HEK293 (cell line): ENCODE results near the gene ZMYM4.

Experiments used
- CTCF ChIP-seq: fragments of 450-650 bp; formaldehyde crosslinking; IDR thresholded peaks from 2 replicates; pipeline ENCODE4 v1.5.1; 2016; ENCODE audit warnings: missing biosample characterization, missing genetic modification characterization
- MYNN ChIP-seq: fragments of 450-650 bp; formaldehyde crosslinking; IDR thresholded peaks from 2 replicates; pipeline ENCODE4 v1.5.1; 2016; ENCODE audit warnings: missing biosample characterization, missing genetic modification characterization, borderline replicate concordance
- PBX3 ChIP-seq: sonication (generic); formaldehyde crosslinking; IDR thresholded peaks from 2 replicates; pipeline ENCODE4 v1.8.1; 2022; ENCODE audit warnings: mild to moderate bottlenecking, moderate library complexity, missing genetic modification reagents
- SP3 ChIP-seq: fragments of 450-650 bp; formaldehyde crosslinking; IDR thresholded peaks from 2 replicates; pipeline ENCODE4 v1.5.1; 2016; ENCODE audit warnings: missing biosample characterization, missing genetic modification characterization
- TCF7L2 ChIP-seq: IDR thresholded peaks from 2 replicates; pipeline ENCODE4 v1.6.1; 2011; ENCODE audit warnings: low read depth, mild to moderate bottlenecking, inconsistent platforms, low read length, moderate library complexity, borderline replicate concordance
- ZFP41 ChIP-seq: fragments of 450-650 bp; formaldehyde crosslinking; IDR thresholded peaks from 2 replicates; pipeline ENCODE4 v1.5.1; 2016; ENCODE audit warnings: missing biosample characterization, missing genetic modification characterization, borderline replicate concordance
- ZNF623 ChIP-seq: fragments of 450-650 bp; formaldehyde crosslinking; IDR thresholded peaks from 2 replicates; pipeline ENCODE4 v1.5.1; 2016; ENCODE audit warnings: missing biosample characterization, missing genetic modification characterization
- TF ChIP-seq, protein P1 (sequence below): fragments of 450-650 bp; formaldehyde crosslinking; IDR thresholded peaks from 2 replicates; pipeline ENCODE4 v1.5.1; 2016; ENCODE audit warnings: missing biosample characterization, missing genetic modification characterization, low read depth
- TF ChIP-seq, protein P2 (sequence below): fragments of 450-650 bp; formaldehyde crosslinking; IDR thresholded peaks from 2 replicates; pipeline ENCODE4 v1.5.1; 2017; ENCODE audit warnings: missing biosample characterization, missing genetic modification characterization

- TF ChIP-seq SP3 (tag by site-specific recombination), result no peak
- TF ChIP-seq TCF7L2, result no peak
- no peak for TF ChIP-seq MYNN
- TF ChIP-seq CTCF, result no peak
- TF ChIP-seq, protein P1, sequence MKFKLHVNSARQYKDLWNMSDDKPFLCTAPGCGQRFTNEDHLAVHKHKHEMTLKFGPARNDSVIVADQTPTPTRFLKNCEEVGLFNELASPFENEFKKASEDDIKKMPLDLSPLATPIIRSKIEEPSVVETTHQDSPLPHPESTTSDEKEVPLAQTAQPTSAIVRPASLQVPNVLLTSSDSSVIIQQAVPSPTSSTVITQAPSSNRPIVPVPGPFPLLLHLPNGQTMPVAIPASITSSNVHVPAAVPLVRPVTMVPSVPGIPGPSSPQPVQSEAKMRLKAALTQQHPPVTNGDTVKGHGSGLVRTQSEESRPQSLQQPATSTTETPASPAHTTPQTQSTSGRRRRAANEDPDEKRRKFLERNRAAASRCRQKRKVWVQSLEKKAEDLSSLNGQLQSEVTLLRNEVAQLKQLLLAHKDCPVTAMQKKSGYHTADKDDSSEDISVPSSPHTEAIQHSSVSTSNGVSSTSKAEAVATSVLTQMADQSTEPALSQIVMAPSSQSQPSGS, result no peak
- no peak for TF ChIP-seq ZNF623
- no peak for TF ChIP-seq PBX3 (CRISPR knock-in tag)
- no peak for TF ChIP-seq ZFP41 (tag by site-specific recombination)
- TF ChIP-seq, protein P2, sequence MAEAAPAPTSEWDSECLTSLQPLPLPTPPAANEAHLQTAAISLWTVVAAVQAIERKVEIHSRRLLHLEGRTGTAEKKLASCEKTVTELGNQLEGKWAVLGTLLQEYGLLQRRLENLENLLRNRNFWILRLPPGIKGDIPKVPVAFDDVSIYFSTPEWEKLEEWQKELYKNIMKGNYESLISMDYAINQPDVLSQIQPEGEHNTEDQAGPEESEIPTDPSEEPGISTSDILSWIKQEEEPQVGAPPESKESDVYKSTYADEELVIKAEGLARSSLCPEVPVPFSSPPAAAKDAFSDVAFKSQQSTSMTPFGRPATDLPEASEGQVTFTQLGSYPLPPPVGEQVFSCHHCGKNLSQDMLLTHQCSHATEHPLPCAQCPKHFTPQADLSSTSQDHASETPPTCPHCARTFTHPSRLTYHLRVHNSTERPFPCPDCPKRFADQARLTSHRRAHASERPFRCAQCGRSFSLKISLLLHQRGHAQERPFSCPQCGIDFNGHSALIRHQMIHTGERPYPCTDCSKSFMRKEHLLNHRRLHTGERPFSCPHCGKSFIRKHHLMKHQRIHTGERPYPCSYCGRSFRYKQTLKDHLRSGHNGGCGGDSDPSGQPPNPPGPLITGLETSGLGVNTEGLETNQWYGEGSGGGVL (tag by site-specific recombination), result no peak
These were observed 168.7 kb downstream of the ZMYM4 start for GRCh38 chr1:35437200-35437599.
